ENCODE data around the gene NR1D1. TPM values are rescaled to one million over a fixed set of nuclear protein-coding genes. Genes with fewer than 3 reads are reported as not detected.

NR1D1 gene
- total RNA-seq, 4 donors from 2014 or later: 3.1 to 9.3 (median 7.0) TPM

GRCh38 chr17:40058865-40059264, 41.5 kb downstream of the NR1D1 start:
- TF ChIP-seq CTCF (IDR thresholded peaks at IDR 0.05): no peak
- no peak for DNase-seq (ENCODE audit: low spot score)
- ATAC-seq (ENCODE audit: low FRiP score): no peak

GRCh38 chr17:40058186-40058784, 42.1 kb downstream of the NR1D1 start:
- no peak for ATAC-seq (ENCODE audit: low FRiP score)
- DNase-seq (ENCODE audit: low spot score): no peak
- TF ChIP-seq CTCF (IDR thresholded peaks at IDR 0.05): no peak

- DNase-seq (ENCODE audit: low spot score) (no peak), ATAC-seq (ENCODE audit: low FRiP score) (no peak)
- TF ChIP-seq CTCF (IDR thresholded peaks at IDR 0.05): no peak
Observed at GRCh38 chr17:40056379-40057015, 43.9 kb downstream of the NR1D1 start.

Other genes starting within 250 kb of the NR1D1 start
- 1 to 10 TPM; 2.9 to 8.3 (median 4.5) TPM for gene IKZF3, start 236.3 kb downstream of the NR1D1 start, total RNA-seq
- not detected for gene ZPBP2, start 232.4 kb downstream of the NR1D1 start, total RNA-seq
- 10 to 100 TPM; 10.4 to 32.2 (median 21.3) TPM for gene GSDMB, start 182.0 kb downstream of the NR1D1 start, total RNA-seq
- 100 to 1,000 TPM in 2 of 4 donors, 10 to 100 TPM in 2; 78.5 to 338 (median 163) TPM for gene ORMDL3, start 173.0 kb downstream of the NR1D1 start, total RNA-seq
- not detected for gene LRRC3C, start 172.9 kb downstream of the NR1D1 start, total RNA-seq
- 1 to 10 TPM in 1 of 4 donors, under 1 TPM in 2, not detected in 1; 0.65 to 1.1 (median 0.72) TPM for gene GSDMA, start 137.6 kb downstream of the NR1D1 start, total RNA-seq
- gene PSMD3, start 119.8 kb downstream of the NR1D1 start, total RNA-seq: 10 to 100 TPM; 75.3 to 98.0 (median 79.4) TPM
- gene CSF3, start 85.1 kb downstream of the NR1D1 start, total RNA-seq: 10 to 100 TPM in 2 of 4 donors, not detected in 2; 51.8 to 75.2 TPM
- 10 to 100 TPM; 40.0 to 53.6 (median 49.2) TPM for gene MED24, start 46.2 kb downstream of the NR1D1 start, total RNA-seq
- gene THRA, start 37.6 kb downstream of the NR1D1 start, total RNA-seq: 10 to 100 TPM; 35.7 to 87.2 (median 55.2) TPM
- gene MSL1, start 21.4 kb upstream of the NR1D1 start, total RNA-seq: 100 to 1,000 TPM in 1 of 4 donors, 10 to 100 TPM in 3; 50.2 to 139 (median 61.9) TPM
- 10 to 100 TPM; 36.6 to 77.6 (median 51.1) TPM for gene CASC3, start 39.9 kb upstream of the NR1D1 start, total RNA-seq
- gene RAPGEFL1, start 76.9 kb upstream of the NR1D1 start, total RNA-seq: 10 to 100 TPM in 1 of 4 donors, 1 to 10 TPM in 3; 3.0 to 16.1 (median 4.4) TPM
- gene WIPF2, start 118.7 kb upstream of the NR1D1 start, total RNA-seq: 10 to 100 TPM; 10.1 to 12.9 (median 10.8) TPM
- gene CDC6, start 187.3 kb upstream of the NR1D1 start, total RNA-seq: 1 to 10 TPM in 2 of 4 donors, under 1 TPM in 2; 0.56 to 4.3 (median 1.7) TPM
- 10 to 100 TPM; 26.7 to 61.5 (median 35.9) TPM for gene RARA, start 208.6 kb upstream of the NR1D1 start, total RNA-seq